Spinal cord (tissue), 10 donors: ENCODE measurements around the gene SPART. TPM values are rescaled to one million over a fixed set of nuclear protein-coding genes. Genes with fewer than 3 reads are reported as not detected.
A peak's percentile ranks its signal among the peaks of the same experiment; 100 is the strongest.

Experiments used
- DNase-seq, 6 donors: peaks; one replicate each; pipeline versions ENCODE4 v3.0.0 to v3.0.0-alpha.2; 2013 to 2015; ENCODE audit warnings: low spot score in 6 of 6, low read depth in 4 of 6
- H3K27ac ChIP-seq: one replicate; pipeline ENCODE4 v1.5.1; 2013; ENCODE audit warnings: low read depth, low read length, control low read depth
- H3K27me3 ChIP-seq: one replicate; pipeline ENCODE4 v1.6.1; 2013; ENCODE audit warnings: low read length; ENCODE audit not compliant: control insufficient read depth, insufficient read depth
- H3K36me3 ChIP-seq: one replicate; pipeline ENCODE4 v1.6.1; 2013; ENCODE audit warnings: low read length; ENCODE audit not compliant: control insufficient read depth, insufficient read depth
- H3K4me1 ChIP-seq: one replicate; pipeline ENCODE4 v1.6.1; 2013; ENCODE audit warnings: low read length; ENCODE audit not compliant: control insufficient read depth, insufficient read depth
- H3K4me3 ChIP-seq: one replicate; pipeline ENCODE4 v1.5.1; 2013; ENCODE audit warnings: low read depth, low read length, control low read depth
- H3K9me3 ChIP-seq: one replicate; pipeline ENCODE4 v1.6.1; 2013; ENCODE audit warnings: low read length; ENCODE audit not compliant: control insufficient read depth, insufficient read depth
- WGBS: methylation state at CpG from one replicate; pipeline ENCODE4 v1.1.5; 2013; ENCODE audit warnings: missing lambda C conversion rate; ENCODE audit not compliant: insufficient coverage; 5-methylcytosine and 5-hydroxymethylcytosine counted together
- long read RNA-seq, 4 donors: transcript quantifications; one replicate each; lab custom pipeline, GENCODE V29; 2026
- polyA plus RNA-seq, 2 donors: library from polyadenylated mRNA; unstranded; fragments of 120-200 nt; gene quantifications; one replicate each; pipeline ENCODE4 v1.2.1, GENCODE V29; 2013; ENCODE audit not compliant: insufficient read length in 2 of 2
- total RNA-seq, 2 donors: library from RNA; depleted of rRNA in 1 of 2; stranded (reverse); fragments of 120-200 nt in 1 of 2; fragments of >200 nt in 1 of 2; gene quantifications; one replicate each; pipeline versions ENCODE4 v1.2.3 to v1.2.4, GENCODE V29; 2013 to 2014
- donor health status: healthy.

Gene SPART
- total RNA-seq (100 to 1,000 TPM in 1 of 2 donors, 10 to 100 TPM in 1; 70.0 to 132 TPM), polyA plus RNA-seq (10 to 100 TPM; 48.8 to 53.2 TPM)
- long read RNA-seq, donor 1, full-length matches to known transcripts: 12 of 32 reads
- long read RNA-seq, donor 1, partial matches to known transcripts: 20 of 32 reads
- long read RNA-seq, donor 1, other reads (novel, unspliced or antisense): 0 of 32 reads
- long read RNA-seq, donor 2, full-length matches to known transcripts: 5 of 5 reads
- long read RNA-seq, donor 2, partial matches to known transcripts: 0 of 5 reads
- long read RNA-seq, donor 2, other reads (novel, unspliced or antisense): 0 of 5 reads
- long read RNA-seq, donor 3, full-length matches to known transcripts: 2 of 2 reads
- long read RNA-seq, donor 3, partial matches to known transcripts: 0 of 2 reads
- long read RNA-seq, donor 3, other reads (novel, unspliced or antisense): 0 of 2 reads
- long read RNA-seq, donor 4, full-length matches to known transcripts: 23 of 46 reads
- long read RNA-seq, donor 4, partial matches to known transcripts: 23 of 46 reads
- long read RNA-seq, donor 4, other reads (novel, unspliced or antisense): 0 of 46 reads

DNA sequence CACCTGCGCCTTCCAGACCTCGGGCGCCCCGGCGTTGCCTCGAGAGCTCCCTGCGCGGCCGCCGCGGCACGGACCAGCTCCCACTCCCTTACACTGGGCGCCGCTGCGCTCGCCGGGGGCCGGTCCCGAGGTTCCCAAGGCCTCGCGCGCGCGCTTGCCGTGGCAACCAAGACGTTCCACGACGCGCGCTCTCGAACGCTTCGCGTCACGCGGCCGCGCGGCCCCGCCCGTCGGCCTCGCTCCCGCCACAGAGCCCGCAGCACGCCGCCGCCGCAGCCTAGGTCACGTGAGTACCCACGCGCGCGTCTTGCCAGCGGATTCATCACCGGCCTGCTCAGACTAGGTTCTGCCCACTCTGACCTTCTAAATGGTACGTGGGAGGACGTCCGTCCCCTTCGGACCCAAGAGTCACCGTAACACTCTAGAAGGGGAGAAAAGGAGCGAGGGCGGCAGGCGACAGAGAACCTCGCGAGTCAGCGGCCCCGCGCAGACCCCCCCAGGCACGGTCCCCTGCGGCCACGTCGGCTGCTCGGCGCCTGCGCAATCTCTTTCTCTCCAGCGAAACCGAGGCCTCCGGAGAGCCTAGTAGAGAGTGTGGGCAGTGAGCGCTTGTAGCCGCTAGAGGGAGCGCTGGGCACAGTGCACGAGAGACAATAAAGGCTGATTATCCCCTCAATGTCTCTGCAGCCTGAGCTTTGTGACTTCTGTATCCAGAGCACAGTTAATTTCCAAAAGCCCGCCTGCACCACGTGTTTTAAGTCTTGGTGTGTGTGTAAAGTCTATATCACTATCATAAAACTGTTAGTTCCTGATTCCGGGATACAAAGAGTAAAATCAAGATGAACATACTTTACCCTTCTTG is at the start of gene SPART:
Gene SPART (minus strand): TSS at position 173 of the 862 bp plus-strand sequence. CDS start 10,564 bp downstream, outside the sequence.
- peak; percentile 86 to 98 (median 90) for DNase-seq
- no peaks in the 10 kb centered on the region for H3K27me3 ChIP-seq
- peak within 1 kb of the TSS; percentile 78 for H3K4me3 ChIP-seq
- peak within 1 kb of the TSS; percentile 97 for H3K27ac ChIP-seq
- no peaks in the 10 kb centered on the region for H3K9me3 ChIP-seq
- H3K36me3 ChIP-seq: no peaks in the 10 kb centered on the region
- under 1% methylated on average over 82 of the region's 86 CpGs for WGBS
- peaks cover 7% of the 10 kb centered on the region for H3K4me1 ChIP-seq

DNA sequence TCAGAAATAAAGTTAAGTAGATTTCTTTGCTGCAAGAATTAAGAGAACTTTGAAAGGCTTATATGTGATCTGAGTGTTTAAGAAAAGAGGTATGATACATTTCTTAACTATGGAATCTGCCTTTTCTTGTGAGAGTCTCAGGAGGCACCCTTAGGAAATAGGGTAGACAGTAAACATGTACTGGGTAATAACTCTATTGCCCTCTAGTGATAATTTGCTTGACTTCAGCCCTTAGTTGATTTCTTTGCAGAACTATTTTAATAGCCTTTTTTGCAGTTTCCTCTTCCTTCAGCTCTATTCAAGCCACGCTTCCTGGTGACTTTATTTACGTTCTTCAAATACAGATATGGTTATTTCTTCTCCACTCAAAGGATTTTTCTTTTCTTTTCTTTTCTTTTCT is 49.1 kb upstream of the SPART start:
- Histone ChIP-seq H3K27me3 (no peaks in the 10 kb centered on the region), H3K4me3 (no peak overlapping the region), H3K9me3 (no peaks in the 10 kb centered on the region), H3K36me3 (no peaks in the 10 kb centered on the region), H3K27ac (no peak overlapping the region), H3K4me1 (no peaks in the 10 kb centered on the region)
- DNase-seq: peak in 1 of 6 donors; percentile 27
- 53% methylated on average over 2 of the region's 2 CpGs for WGBS

- H3K4me1 ChIP-seq: no peaks in the 10 kb centered on the region
- no peak overlapping the region for H3K27ac ChIP-seq
- no peaks in the 10 kb centered on the region for H3K36me3 ChIP-seq
- H3K4me3 ChIP-seq: no peak overlapping the region
- H3K27me3 ChIP-seq: no peaks in the 10 kb centered on the region
- no peak for DNase-seq
- H3K9me3 ChIP-seq: no peaks in the 10 kb centered on the region
- 83% methylated on average over 1 of the region's 1 CpG for WGBS
These were observed 39.3 kb upstream of the SPART start for GRCh38 chr13:36385489-36385888.

DNA sequence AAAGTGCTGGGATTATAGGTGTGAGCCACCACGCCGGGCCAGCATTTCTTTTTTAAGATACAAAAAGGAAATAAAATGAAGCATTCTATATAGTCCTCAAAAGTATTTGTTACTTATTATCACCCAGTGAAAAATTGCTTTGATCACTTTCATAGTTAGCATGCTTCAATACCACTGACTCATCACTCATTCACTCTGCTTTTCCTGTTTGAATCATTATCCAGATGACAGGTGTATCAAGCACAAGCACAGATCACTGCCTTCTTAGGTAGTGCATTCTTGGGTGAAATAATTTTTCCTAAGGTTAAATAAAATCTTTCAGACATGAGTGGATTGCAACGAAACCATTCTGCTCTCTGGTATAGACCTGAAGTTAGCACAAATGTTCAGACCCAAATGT is 35.8 kb upstream of the SPART start:
- Histone ChIP-seq H3K4me3 (no peak overlapping the region), H3K36me3 (no peaks in the 10 kb centered on the region), H3K9me3 (no peaks in the 10 kb centered on the region), H3K27ac (no peak overlapping the region), H3K27me3 (no peaks in the 10 kb centered on the region), H3K4me1 (no peaks in the 10 kb centered on the region)
- DNase-seq: no peak
- 100% methylated on average over 1 of the region's 3 CpGs for WGBS

GRCh38 chr13:36377826-36378468 is 31.8 kb upstream of the SPART start:
- Histone ChIP-seq H3K36me3 (no peaks in the 10 kb centered on the region), H3K4me3 (no peak overlapping the region), H3K4me1 (no peaks in the 10 kb centered on the region), H3K27me3 (no peaks in the 10 kb centered on the region), H3K27ac (no peak overlapping the region), H3K9me3 (no peaks in the 10 kb centered on the region)
- no peak for DNase-seq
- no CpG with 5 or more reads among the region's 1 CpG for WGBS

DNA sequence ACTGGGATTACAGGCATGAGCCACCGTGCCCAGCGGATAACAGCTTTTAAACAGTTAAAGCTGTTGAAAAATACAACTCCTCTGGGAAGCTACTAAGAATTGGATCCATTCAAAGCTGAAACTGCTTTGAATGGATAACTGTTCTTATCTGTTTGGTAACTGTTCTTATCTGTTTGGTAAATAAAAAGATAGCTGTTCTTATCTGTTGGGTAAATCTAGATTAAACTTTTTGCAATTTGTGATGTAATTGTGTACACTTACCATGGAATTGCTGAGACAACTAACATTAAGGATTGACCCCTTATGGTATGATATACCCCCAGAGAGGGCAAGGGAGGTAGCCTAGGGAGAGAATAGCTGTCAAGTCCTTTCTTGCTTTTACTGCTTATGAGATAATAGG is 27.9 kb upstream of the SPART start:
- no peak for DNase-seq
- no peak overlapping the region for H3K27ac ChIP-seq
- H3K4me3 ChIP-seq: no peak overlapping the region
- H3K9me3 ChIP-seq: no peaks in the 10 kb centered on the region
- no CpG with 5 or more reads among the region's 2 CpGs for WGBS
- no peaks in the 10 kb centered on the region for H3K36me3 ChIP-seq
- H3K4me1 ChIP-seq: peaks cover 4% of the 10 kb centered on the region
- no peaks in the 10 kb centered on the region for H3K27me3 ChIP-seq

DNA sequence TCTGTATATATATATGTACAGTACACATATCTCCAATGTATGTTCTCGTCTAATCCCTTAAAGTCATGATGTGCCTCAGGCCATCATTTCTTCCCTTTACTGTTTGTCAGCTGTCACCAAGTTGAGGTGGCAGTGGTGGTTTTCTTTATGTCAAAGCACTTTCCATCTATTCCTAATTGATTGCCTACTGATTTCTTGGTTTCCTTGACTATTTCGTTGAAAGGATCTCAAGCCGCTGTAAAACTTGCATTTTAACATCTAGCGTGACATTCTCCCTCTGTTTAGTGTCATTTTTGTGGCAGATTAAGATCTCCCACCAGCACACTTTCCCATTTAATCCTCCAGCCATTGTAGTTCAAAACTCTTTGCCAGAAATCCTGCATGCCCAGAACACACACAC is 25.0 kb upstream of the SPART start:
- H3K4me1 ChIP-seq: peaks cover 4% of the 10 kb centered on the region
- no CpG with 5 or more reads among the region's 4 CpGs for WGBS
- no peak for DNase-seq
- no peaks in the 10 kb centered on the region for H3K9me3 ChIP-seq
- H3K27ac ChIP-seq: no peak overlapping the region
- H3K27me3 ChIP-seq: no peaks in the 10 kb centered on the region
- H3K36me3 ChIP-seq: no peaks in the 10 kb centered on the region
- no peak overlapping the region for H3K4me3 ChIP-seq

GRCh38 chr13:36370108-36370429 is 23.9 kb upstream of the SPART start:
- no peak overlapping the region for H3K27ac ChIP-seq
- no peak overlapping the region for H3K4me3 ChIP-seq
- no peaks in the 10 kb centered on the region for H3K36me3 ChIP-seq
- peak in 2 of 6 donors; percentile 30 to 70 for DNase-seq
- no peaks in the 10 kb centered on the region for H3K9me3 ChIP-seq
- H3K4me1 ChIP-seq: peaks cover 4% of the 10 kb centered on the region
- no CpG with 5 or more reads among the region's 6 CpGs for WGBS
- H3K27me3 ChIP-seq: no peaks in the 10 kb centered on the region

DNA sequence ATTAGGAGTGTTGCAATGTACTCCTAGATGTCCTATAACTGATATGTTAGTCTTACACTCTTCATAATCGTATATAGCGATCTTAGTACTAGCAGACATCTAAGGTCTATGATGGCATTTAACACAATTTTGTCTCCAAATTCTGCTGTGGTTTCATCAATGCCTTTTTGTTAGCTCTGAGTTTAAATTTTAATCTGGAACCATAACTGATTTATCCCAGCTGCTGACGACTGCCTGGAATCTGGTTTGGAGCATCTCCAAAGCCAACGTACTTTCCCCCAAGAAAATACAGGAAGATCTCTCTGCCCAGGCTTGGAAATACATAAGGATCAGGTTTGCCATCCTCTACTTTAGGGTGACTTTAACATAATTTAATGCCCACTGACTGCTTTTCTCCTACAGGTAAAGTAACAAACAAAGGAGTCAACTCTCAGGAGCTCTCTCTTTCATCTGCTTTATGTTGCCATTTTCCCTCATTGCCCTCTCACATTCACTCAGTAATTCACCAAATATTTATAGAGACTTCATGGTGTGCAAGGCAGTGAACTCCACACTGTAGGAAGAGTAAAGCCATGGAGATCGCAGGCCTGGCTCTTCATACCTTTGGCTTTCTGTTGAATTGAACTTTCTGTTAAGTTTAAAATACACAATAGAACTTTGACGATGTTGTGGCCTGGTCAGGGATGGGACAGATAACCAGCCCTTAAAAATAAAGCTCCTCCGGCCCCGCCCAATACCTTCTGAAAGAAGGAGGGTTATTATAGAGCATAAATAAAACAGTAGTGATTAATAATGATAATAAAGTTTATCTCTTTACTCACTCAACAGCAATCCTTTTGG is 23.3 kb upstream of the SPART start:
- no peaks in the 10 kb centered on the region for H3K9me3 ChIP-seq
- H3K4me3 ChIP-seq: no peak overlapping the region
- H3K36me3 ChIP-seq: no peaks in the 10 kb centered on the region
- H3K27me3 ChIP-seq: no peaks in the 10 kb centered on the region
- H3K27ac ChIP-seq: no peak overlapping the region
- 81% methylated on average over 3 of the region's 8 CpGs for WGBS
- DNase-seq: no peak
- H3K4me1 ChIP-seq: peaks cover 4% of the 10 kb centered on the region
